GM18519 (cell line): ENCODE results near the gene MMP2.

Experiments used
- ATAC-seq: cut with Tn5 transposase; IDR thresholded peaks from one replicate; pipeline ENCODE4 v1.9.1; 2021; ENCODE audit warnings: mild to moderate bottlenecking, moderate library complexity; ENCODE audit not compliant: unreplicated experiment, low FRiP score

MMP2 gene

DNA sequence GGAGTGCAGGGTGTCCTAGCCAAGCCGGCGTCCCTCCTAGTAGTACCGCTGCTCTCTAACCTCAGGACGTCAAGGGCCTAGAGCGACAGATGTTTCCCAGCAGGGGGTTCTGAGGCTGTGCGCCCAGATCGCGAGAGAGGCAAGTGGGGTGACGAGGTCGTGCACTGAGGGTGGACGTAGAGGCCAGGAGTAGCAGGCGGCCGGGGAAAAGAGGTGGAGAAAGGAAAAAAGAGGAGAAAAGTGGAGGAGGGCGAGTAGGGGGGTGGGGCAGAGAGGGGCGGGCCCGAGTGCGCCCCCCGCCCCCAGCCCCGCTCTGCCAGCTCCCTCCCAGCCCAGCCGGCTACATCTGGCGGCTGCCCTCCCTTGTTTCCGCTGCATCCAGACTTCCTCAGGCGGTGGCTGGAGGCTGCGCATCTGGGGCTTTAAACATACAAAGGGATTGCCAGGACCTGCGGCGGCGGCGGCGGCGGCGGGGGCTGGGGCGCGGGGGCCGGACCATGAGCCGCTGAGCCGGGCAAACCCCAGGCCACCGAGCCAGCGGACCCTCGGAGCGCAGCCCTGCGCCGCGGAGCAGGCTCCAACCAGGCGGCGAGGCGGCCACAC lies at the start of gene MMP2:
TSS of gene MMP2 (plus strand) at position 372 of the 603 bp plus-strand sequence. CDS start 282 bp downstream, outside the sequence.
- ATAC-seq: no peak

DNA sequence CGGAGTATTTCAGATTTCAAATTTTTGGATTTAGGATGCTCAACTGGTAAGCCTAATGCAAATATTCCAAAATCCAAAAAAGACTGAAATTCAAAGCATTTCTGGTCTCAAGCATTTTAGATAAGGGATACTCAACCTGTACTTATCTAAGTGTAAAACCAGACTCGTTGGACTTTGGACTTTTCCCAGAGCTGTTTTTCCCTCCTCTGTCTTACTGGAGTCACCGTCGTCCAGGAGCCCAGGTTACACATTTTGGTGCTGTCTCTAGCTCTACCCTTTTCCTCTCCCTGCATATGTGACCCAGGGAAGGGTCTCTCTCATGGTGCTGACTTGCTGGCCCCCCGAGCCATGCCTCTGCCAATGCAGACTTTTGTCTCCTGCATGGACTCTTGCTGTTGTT lies 46.0 kb upstream of the MMP2 start:
- ATAC-seq: no peak

DNA sequence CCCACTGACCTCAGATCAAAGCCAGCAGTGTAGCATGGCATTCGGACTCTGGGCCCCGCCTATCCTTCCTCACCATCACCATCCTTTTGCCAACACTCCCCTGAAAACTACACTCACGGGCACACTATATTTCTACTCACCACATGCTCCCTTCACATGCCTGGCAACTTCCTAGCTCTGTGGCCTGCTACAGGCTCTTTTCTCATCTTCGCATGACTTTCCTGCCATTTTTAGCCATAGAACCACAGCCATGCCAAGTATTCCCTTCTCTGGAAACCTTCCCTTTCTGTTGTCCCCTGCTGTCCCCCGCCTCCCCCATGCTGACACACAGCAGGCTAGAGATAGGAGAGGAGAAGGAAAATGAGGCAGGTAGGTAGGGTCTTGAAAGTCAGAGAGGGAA lies 45.5 kb upstream of the MMP2 start:
- no peak for ATAC-seq

DNA sequence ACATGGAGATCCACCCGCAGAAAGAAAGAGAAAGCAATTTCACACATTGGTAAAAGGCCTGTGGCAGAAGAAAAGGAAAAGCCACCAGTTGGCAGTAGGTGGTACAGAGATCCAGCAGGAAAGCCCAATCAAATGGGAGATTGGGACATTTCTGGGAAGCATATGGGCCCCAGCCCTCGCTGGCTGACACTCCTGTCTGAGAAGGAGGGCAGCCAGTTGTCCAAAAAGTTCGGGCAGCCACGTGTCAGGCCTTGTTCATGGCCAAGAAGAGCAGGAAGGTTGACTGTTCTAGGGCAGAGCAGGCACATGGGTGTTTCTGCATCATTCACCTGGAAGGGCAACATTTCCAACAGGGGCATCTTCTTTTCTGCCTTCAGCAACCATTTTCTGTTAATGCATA lies 45.0 kb upstream of the MMP2 start:
- no peak for ATAC-seq

DNA sequence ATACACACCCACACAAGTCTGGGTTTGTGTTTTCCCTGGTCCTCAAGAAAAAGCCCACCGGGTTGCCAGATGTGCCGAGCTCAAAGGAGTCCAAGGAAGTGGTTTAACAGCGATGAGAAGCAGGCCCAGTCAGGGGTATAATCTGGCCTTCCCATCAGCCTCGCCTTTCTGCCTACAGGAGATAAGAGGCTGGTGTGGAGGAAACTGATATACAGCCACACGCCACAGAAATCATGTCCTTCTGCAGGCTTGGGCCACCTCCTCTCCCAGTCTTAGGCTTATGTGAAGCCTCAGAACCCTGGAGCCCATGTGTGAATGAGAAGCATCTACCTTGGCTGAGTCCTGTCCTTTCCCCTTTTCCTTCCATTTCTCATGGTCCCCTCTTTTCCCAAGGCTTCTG lies 43.6 kb upstream of the MMP2 start:
- no peak for ATAC-seq

DNA sequence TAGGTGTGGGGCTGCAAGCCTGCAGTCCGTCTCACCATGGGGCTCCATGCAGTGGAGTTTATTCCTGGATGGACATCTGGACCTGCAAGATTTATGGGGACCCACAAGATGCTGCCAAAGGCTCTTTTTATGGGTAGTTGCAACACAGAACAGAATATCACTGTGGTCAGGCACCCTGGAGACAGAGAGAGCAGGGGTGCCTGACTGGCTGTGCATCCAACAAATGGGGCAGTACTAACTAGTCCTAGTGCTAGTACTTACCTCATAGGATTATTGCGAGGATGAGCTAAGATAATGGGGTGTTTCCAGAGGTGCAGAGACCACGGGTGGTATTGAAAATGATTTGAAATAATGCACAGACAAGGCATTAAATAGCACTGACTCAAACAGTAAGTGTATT lies 42.4 kb upstream of the MMP2 start:
- no peak for ATAC-seq

DNA sequence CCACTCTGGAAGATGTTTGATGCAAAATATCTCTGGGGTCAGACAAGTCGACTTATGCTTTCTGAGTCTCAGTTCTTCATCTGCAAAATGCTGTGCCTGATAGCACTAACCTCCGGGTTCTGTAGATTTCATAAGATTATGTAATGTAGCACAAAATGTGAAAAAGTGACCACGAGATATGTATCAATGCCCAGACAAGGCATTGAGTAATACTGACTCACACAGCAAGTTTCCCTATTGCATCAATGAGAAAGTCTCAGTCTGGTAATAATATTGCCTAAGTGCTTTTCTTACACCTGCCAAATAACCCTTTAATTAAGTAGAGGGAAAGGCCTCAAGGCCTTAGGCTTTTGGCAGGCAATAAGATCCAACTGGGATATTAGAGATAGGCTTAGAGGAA lies 41.4 kb upstream of the MMP2 start:
- ATAC-seq: no peak

DNA sequence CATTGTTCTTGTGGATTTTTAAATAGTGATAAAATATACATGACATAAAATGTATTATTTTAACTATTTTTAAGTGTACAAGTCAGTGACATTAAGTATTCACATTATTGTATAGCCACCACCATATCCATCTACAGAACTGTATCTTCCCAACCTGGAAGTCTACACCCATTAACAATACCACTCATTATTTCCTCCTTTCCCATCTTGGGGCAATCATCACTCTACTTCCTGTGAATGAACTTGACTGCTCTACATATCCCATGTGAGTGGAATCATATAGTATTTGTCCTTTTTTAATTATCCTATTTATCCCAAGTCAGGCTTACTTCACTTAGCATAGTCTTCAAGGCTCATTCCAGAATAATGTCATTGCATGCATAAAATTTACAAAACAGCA lies 40.7 kb upstream of the MMP2 start:
- no peak for ATAC-seq

DNA sequence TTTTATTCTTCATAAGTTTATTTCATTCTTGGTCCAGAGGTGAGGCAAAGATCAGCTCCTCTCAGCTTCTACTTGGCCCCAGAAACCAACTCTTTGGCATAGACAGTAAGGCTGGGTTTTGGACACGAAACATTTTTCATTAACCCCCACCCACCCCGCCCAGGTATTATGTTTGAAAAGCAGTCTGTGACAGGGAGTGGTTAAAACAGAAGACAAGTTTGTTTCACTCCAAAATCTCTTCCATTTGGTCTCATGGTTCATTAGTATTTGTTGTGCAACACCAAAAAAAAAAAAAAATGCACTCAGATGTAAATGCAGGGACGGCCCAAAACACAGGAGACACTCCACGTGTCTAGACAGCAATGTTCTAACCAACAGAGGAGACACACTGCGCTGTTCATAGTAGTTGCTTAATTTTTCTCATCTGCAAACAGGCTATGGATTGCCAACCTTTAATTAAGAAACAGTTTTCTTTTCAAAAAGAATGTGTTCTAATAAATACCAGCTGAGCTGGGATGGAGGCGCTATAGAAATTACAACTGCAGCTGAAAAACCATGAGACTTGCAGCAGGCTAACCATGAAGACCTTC lies 39.8 kb upstream of the MMP2 start:
- no peak for ATAC-seq

DNA sequence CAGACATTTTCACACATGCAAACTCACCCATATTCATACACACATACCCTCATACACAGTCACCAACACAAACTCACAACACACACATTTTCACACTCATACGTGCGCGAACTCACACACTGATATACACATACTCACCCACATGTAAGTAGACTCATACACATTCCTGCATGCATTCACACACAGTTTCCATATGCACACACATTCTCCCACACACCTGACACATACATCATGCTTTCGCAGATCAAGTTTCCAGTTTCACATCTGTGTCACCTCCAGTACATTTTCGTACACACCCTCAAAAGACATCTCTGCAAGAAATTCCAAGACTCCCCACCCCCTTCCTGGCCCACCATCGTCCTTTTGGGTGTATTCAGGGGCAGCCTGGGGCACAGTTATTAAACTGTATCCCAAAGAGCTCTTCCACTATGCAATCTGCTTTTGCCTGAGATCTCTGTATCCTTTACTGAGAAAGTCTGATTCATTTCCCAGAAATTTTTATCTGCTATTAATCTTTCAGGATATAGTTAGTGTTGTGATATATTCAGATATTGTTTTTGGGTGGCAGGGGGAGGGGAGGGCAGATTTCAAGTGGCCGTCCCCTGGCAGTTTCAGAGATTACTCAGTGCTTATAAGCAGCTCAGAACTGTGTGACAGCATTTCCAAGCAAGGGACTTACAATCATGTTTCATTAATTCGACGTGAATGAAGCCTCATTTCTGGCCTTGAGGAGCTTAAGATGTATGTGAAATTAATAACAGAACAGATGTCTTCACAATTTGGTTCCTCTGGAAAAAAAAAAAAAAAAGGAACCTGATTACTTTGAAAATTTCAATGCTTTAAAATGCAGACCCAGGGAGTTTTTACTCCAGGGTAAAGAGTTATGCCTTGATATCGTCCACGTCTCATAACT lies 35.3 kb upstream of the MMP2 start:
- ATAC-seq: no peak

DNA sequence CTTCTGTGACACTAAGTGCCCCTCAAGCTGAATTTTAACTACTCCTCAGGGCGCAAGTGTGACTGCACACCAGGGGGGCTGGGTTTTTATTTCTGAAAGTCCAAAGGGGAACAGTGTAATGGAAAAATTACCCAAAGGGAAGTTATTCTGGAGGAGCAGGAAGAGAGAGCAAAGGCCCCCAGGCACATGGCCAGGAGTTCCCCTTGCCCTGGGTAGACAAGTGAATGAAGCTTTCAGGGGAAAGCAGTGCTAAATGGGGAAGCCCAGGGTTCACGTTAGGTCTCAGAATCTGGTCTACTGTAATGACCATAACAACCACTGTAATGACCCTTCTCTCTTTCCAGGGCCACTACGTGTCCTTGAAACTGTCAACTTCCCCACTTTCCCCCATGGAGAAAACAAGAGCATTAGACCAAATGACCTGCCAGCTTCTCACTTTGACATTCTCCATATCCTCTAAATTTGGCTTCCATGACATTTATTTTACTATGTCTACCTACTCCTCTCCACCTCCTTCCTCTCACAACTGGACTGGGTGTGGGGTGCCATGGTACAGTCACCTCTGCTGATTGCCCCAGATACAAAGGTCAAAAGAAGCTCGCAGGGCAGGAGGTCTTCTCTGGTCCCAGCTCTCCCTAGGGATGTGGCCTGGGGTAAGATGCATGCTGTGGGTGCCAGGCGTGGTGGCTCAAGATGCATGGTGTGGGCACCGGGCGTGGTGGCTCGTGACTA lies 34.1 kb upstream of the MMP2 start:
- ATAC-seq: no peak

DNA sequence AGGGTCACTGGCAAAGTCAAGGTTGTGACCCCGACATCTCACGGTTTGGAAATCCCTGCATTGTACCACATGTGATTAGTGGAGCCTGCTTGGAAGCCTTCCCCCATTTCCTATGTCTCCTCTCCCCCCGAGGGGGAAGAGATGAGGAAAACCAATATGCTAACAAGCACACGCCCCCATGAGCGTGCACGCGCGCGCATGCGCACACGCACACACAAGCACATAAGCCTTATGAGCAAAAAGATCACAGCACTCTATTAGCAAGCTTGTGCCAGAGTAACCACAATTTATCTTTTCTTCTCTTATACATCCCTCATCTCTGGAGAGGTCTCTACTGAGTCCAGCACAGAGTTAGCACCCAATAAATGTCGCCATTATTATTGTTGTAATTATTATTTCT lies 31.8 kb upstream of the MMP2 start:
- ATAC-seq: no peak

DNA sequence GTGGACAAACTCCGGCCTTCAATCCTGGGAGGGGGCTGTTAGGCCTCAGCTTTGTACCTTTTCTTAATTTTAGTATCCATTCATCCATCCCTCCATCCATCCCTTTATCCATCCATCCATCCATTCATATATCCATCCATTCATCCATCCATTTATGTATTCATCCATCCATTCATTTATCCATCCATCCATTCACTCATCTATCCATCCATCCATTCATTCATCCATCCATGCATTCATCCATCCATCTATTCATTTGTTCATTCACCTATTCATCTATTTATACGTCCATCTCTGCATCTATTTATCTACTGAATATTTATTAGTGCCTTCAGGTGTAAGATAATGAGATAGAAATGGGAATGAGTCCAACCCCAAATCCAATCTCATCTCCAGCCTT lies 26.0 kb upstream of the MMP2 start:
- ATAC-seq: no peak

DNA sequence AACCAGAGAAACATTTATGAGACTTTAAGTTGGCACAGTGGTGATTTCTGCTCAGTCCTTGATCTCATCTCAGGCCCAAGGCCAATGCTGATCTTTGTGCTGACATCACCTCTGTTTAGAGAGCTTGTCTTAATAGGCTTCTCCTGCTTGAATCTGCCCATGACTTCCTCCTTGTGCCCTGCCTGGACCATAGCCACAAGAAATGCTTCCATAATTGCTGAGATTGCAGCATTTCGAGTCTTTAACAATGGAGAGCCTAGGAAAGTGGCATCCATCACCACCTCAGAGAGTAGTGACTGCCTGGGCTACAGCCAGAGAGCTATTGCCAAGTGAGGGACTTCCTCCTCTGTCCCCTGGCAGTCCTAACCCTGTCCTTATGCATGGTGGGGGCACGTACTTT lies 25.1 kb upstream of the MMP2 start:
- no peak for ATAC-seq

DNA sequence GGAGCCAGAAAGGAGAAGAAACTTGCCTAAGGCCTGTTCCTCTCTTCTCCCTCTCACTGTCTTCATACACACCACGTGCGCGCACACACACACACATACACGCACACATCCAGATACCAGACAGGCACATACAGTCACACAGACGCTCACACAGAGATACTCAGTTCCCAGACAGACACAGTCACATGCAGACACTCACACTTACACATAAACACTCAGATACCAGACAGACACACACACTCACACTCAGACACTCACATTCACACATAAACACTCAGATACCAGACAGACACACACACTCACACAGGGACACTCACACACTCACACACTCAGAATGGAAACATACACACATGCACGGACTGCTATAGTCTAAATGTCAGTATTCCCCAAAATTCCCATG lies 24.1 kb upstream of the MMP2 start:
- ATAC-seq: no peak

DNA sequence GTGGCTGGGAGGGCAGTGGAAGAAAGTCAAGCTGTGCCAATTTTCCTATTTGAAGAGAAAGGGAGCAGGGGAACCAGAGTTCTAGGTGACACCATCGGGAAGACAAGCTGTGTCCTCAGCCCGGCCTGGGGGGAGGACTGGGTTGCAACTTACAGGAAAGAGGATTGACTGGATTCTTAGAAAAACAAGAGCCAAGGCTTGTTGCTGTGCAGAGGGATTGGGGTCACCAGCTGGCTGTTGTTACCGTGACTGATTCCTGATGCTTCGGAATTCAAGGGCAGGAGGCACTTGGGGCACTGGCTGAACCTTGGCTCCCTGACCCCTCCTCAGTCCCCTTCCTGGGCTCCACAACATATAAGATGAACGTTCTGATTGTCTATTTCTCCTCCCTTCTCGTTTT lies 16.8 kb upstream of the MMP2 start:
- no peak for ATAC-seq

DNA sequence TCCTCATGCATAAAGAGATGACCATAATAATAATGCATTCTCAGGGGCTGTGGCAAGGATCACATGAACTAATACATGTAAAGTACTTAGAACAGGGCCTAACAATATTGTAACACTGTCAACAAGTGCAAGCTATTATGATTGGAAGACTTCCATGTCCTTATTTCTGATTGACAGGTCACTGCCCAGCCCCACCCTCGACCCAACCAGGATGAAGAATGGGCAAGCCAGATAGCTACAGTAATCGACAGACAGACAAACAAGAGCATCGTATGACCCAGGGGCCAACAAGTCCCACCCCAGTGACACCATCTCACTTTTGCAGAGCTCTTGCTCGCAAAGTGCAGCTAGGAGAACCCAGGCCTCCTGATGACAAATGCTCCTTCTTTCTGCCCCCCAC lies 14.6 kb upstream of the MMP2 start:
- ATAC-seq: no peak

DNA sequence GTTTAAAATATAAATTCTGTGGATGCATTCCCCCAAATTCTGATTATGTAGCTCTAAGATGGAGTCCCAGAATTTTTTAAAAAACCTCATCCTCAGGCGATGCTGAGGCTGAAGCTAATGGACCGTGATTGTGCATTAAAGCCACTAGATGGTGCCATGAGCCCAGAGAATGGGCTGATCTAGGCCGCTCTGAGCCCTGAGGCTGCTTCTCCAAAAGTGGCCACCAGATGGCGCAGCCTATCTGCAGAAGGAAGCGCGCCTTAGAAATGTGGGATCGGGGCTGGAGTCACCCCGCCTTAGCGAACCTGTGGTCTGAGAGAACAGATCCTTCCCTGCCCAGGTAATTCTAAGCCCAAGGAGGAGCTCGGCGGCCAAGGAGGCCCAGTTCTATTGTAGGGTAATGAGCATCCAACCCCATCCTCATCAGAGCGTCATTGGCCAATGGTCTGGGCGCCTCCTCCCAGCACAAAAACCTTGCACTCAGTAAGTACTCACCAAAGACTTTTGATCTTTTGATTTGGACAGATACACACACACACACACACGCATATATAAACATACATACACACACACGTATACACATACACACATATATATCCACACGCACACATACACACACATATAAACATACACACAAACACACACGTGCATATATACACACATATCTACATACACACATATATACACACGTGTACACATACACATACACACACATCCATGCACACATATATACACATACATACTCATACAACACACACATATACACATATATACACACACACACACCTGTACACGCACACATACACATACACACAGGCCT lies 13.7 kb upstream of the MMP2 start:
- ATAC-seq: peak; percentile 94

DNA sequence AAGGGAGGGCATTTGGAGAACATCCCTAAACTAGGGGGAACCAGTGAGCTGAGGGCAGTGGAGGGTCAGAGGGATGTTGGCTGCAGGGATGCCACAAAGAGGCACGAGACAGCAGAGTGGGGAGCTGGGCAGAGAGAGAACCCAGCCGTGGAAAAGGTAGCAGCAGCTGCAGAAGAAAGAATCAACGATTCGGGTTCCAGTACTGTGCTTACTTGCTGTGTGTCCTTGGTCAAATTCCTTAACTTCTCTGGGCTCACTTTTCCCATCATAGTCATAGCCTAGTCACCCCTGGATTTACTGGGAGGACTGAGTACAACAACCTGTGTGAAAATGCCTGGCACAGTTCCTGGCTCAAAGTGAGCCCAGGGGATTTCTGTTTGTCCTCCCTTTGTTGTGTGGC lies 12.8 kb upstream of the MMP2 start:
- no peak for ATAC-seq

DNA sequence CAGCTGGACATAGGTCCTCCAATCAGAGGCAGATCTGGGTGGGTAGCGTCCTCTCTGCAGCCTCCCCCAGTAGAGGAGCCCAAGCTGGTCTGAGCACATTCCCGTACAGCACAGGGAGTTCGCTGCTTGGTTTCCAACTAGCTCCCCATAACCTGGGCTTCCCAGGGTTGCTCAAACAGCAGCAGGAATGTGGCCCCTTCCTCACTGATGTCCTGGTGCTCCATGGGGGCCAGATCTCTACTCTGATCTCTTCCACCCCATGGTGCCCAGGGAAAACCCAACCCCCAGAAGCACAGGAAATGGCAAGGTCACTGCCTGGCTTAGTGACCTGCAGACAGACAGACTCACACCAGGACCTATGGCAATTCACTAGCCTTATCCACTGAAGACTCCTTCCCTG lies 11.1 kb upstream of the MMP2 start:
- no peak for ATAC-seq
